ENCODE results near the gene PRKCZ.

The PRKCZ gene

GRCh38 chr1:2039251-2039650 is 11.0 kb upstream of the PRKCZ start:
- no peak for TF ChIP-seq CTCF (IDR thresholded peaks at IDR 0.05)
- Histone ChIP-seq H3K36me3 (no peaks in the 10 kb centered on the region), H3K4me3 (ENCODE audit: low read depth in 1 of 2, low read length in 1 of 2) (no peak overlapping the region), H3K4me1 (ENCODE audit: control insufficient read depth in 1 of 2, insufficient read depth in 1 of 2, low read depth in 1 of 2, low read length in 1 of 2) (no peaks in the 10 kb centered on the region), H3K27me3 (peaks cover 40% of the 10 kb centered on the region), H3K27ac (no peak overlapping the region), H3K9me3 (no peaks in the 10 kb centered on the region)

GRCh38 chr1:2041305-2041704 is 8.9 kb upstream of the PRKCZ start:
- H3K4me1 ChIP-seq (ENCODE audit: control insufficient read depth in 1 of 2, insufficient read depth in 1 of 2, low read depth in 1 of 2, low read length in 1 of 2): peaks cover 0 to 8% of the 10 kb centered on the region in 2 experiments
- H3K36me3 ChIP-seq: no peaks in the 10 kb centered on the region
- H3K27ac ChIP-seq: no peak overlapping the region
- no peak overlapping the region for H3K4me3 ChIP-seq (ENCODE audit: low read depth in 1 of 2, low read length in 1 of 2)
- H3K27me3 ChIP-seq: peaks cover 60% of the 10 kb centered on the region
- H3K9me3 ChIP-seq: no peaks in the 10 kb centered on the region
- no peak for TF ChIP-seq CTCF (IDR thresholded peaks at IDR 0.05)

GRCh38 chr1:2041887-2042286 is 8.3 kb upstream of the PRKCZ start:
- Histone ChIP-seq H3K27ac (no peak overlapping the region), H3K4me3 (ENCODE audit: low read depth in 1 of 2, low read length in 1 of 2) (no peak overlapping the region), H3K9me3 (no peaks in the 10 kb centered on the region), H3K27me3 (peaks cover 66% of the 10 kb centered on the region), H3K36me3 (no peaks in the 10 kb centered on the region), H3K4me1 (ENCODE audit: control insufficient read depth in 1 of 2, insufficient read depth in 1 of 2, low read depth in 1 of 2, low read length in 1 of 2) (peaks cover 0 to 8% of the 10 kb centered on the region in 2 experiments)
- TF ChIP-seq CTCF (IDR thresholded peaks at IDR 0.05): no peak

- peaks cover 78% of the 10 kb centered on the region for H3K27me3 ChIP-seq
- no peaks in the 10 kb centered on the region for H3K36me3 ChIP-seq
- H3K4me1 ChIP-seq (ENCODE audit: control insufficient read depth in 1 of 2, insufficient read depth in 1 of 2, low read depth in 1 of 2, low read length in 1 of 2): peaks cover 0 to 8% of the 10 kb centered on the region in 2 experiments
- no peak for TF ChIP-seq CTCF (IDR thresholded peaks at IDR 0.05)
- H3K9me3 ChIP-seq: no peaks in the 10 kb centered on the region
- H3K4me3 ChIP-seq (ENCODE audit: low read depth in 1 of 2, low read length in 1 of 2): no peak overlapping the region
- no peak overlapping the region for H3K27ac ChIP-seq
Measured at GRCh38 chr1:2042830-2043773, 7.1 kb upstream of the PRKCZ start.

GRCh38 chr1:2043886-2044285 is 6.3 kb upstream of the PRKCZ start:
- Histone ChIP-seq H3K27ac (no peak overlapping the region), H3K4me3 (ENCODE audit: low read depth in 1 of 2, low read length in 1 of 2) (no peak overlapping the region), H3K4me1 (ENCODE audit: control insufficient read depth in 1 of 2, insufficient read depth in 1 of 2, low read depth in 1 of 2, low read length in 1 of 2) (peaks cover 0 to 8% of the 10 kb centered on the region in 2 experiments), H3K9me3 (no peaks in the 10 kb centered on the region), H3K27me3 (peaks cover 86% of the 10 kb centered on the region), H3K36me3 (no peaks in the 10 kb centered on the region)
- no peak for TF ChIP-seq CTCF (IDR thresholded peaks at IDR 0.05)
